Spinal cord (tissue), 10 donors: ENCODE results near the gene LONP2. TPM values are rescaled to one million over a fixed set of nuclear protein-coding genes. Genes with fewer than 3 reads are reported as not detected.

Experiments
- DNase-seq, 6 donors: peaks; one replicate each; pipeline versions ENCODE4 v3.0.0 to v3.0.0-alpha.2; 2013 to 2015; ENCODE audit warnings: low spot score in 6 of 6, low read depth in 4 of 6
- H3K27ac ChIP-seq: one replicate; pipeline ENCODE4 v1.5.1; 2013; ENCODE audit warnings: low read depth, low read length, control low read depth
- H3K27me3 ChIP-seq: one replicate; pipeline ENCODE4 v1.6.1; 2013; ENCODE audit warnings: low read length; ENCODE audit not compliant: control insufficient read depth, insufficient read depth
- H3K36me3 ChIP-seq: one replicate; pipeline ENCODE4 v1.6.1; 2013; ENCODE audit warnings: low read length; ENCODE audit not compliant: control insufficient read depth, insufficient read depth
- H3K4me1 ChIP-seq: one replicate; pipeline ENCODE4 v1.6.1; 2013; ENCODE audit warnings: low read length; ENCODE audit not compliant: control insufficient read depth, insufficient read depth
- H3K4me3 ChIP-seq: one replicate; pipeline ENCODE4 v1.5.1; 2013; ENCODE audit warnings: low read depth, low read length, control low read depth
- H3K9me3 ChIP-seq: one replicate; pipeline ENCODE4 v1.6.1; 2013; ENCODE audit warnings: low read length; ENCODE audit not compliant: control insufficient read depth, insufficient read depth
- WGBS: methylation state at CpG from one replicate; pipeline ENCODE4 v1.1.5; 2013; ENCODE audit warnings: missing lambda C conversion rate; ENCODE audit not compliant: insufficient coverage; 5-methylcytosine and 5-hydroxymethylcytosine counted together
- polyA plus RNA-seq, 2 donors: library from polyadenylated mRNA; unstranded; fragments of 120-200 nt; gene quantifications; one replicate each; pipeline ENCODE4 v1.2.1, GENCODE V29; 2013; ENCODE audit not compliant: insufficient read length in 2 of 2
- total RNA-seq, 2 donors: library from RNA; depleted of rRNA in 1 of 2; stranded (reverse); fragments of 120-200 nt in 1 of 2; fragments of >200 nt in 1 of 2; gene quantifications; one replicate each; pipeline versions ENCODE4 v1.2.3 to v1.2.4, GENCODE V29; 2013 to 2014
- donor health status: healthy.

The LONP2 gene
- total and polyA plus RNA-seq, 4 donors, result 58.1 to 83.4 (median 64.1) TPM

DNA sequence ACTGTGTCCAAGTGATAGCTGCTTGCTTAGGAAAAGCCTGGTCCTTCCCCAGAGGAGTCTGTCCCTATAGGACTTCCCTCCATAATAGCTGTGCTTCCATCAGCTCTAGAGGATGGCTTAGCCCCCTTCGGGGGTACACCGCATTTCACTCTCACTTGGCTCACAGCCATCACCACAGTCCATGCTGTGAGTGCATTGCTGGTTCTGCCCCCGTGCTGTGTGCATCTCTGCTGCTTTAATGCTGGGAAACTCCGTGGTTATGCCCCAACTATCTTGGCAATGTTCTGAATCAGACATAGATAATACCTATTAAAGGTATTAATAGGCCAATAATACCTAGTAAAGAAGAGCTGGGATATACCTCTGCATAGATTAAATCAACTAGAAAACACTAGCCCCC, 82.8 kb downstream of the LONP2 start:
- H3K9me3 ChIP-seq, result no peaks in the 10 kb centered on the region
- peak in 1 of 6 donors; percentile 25 for DNase-seq
- 26% methylated on average over 2 of the region's 4 CpGs for WGBS
- H3K4me1 ChIP-seq, result no peaks in the 10 kb centered on the region
- no peaks in the 10 kb centered on the region for H3K27me3 ChIP-seq
- H3K36me3 ChIP-seq, result no peaks in the 10 kb centered on the region
- H3K27ac ChIP-seq, result no peak overlapping the region
- no peak overlapping the region for H3K4me3 ChIP-seq

DNA sequence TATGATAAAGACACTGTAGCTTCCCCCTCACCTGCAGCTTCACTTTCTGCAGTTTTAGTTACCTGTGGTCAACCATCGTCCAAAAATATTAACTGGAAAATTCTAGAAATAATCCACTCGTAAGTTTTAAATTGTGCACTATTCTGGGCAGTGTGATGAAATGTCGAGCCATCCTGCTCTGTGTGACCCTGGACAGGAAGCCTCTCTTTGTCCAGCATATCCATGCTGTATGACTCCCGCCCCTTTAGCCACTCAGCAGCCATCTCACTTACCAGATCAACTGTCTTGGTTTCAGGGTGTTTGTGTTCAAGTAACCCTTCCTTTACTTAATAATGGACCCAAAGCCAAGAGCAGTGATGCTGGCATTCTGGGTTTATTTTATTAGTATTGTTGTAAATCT, 85.0 kb downstream of the LONP2 start:
- Histone ChIP-seq H3K9me3 (no peaks in the 10 kb centered on the region), H3K4me1 (no peaks in the 10 kb centered on the region), H3K27me3 (no peaks in the 10 kb centered on the region), H3K4me3 (no peak overlapping the region), H3K27ac (no peak overlapping the region), H3K36me3 (peaks cover 5% of the 10 kb centered on the region)
- no CpG with 5 or more reads among the region's 4 CpGs for WGBS
- no peak for DNase-seq

DNA sequence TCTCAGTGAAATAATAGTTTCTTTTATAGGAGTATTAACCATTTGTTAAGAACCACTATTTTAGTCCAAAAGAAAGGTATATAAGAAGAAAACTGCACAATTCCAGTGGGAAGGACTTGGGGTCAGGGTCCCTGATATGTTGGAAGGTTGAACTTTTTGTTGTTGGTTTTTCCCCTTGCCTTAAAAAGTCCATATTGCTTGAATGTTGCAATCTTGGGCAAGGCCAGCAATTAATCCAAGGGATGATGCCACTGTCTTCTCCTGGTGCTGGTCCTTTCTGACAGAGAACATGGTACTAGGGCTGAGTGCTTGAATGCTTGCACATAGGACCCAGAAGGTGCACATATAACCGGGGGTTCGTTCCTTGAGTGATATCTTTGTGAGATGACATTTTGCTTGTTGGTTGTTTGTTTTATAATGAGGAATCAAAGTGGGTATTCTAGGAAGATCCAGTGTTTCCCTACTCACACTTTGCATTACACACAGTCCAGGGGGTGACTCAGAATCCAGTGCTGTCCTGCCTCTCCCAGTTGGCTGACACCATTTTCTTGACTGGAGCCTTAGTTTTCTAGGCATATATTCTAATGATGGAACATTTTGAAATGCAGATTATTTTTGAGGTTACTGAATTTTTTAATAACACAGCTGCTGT, 86.2 kb downstream of the LONP2 start:
- 100% methylated on average over 2 of the region's 2 CpGs for WGBS
- no peak for DNase-seq
- no peak overlapping the region for H3K27ac ChIP-seq

DNA sequence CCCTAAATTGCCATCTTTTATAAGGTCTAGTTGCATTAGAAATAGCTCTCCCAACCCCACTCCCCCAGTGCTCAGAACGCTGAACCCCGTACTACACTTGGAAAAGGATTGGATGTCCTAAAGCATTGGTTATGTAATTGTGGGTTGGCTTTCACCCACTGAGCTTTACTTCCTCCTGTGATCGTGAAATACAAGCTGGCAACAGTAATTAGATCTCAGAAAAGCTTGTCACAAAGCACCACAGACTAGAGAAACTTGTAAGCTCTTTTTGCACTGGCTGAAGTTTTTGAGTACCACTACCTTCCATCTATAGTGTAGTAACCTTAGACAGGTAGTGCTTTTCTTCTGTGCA, 86.7 kb downstream of the LONP2 start:
- Histone ChIP-seq H3K27ac (no peak overlapping the region), H3K4me1 (no peaks in the 10 kb centered on the region), H3K4me3 (no peak overlapping the region), H3K36me3 (peaks cover 11% of the 10 kb centered on the region), H3K27me3 (no peaks in the 10 kb centered on the region), H3K9me3 (no peaks in the 10 kb centered on the region)
- no CpG with 5 or more reads among the region's 3 CpGs for WGBS
- DNase-seq, result no peak

More for the DNA sequence above, 86.2 kb downstream of the LONP2 start:
- peaks cover 11% of the 10 kb centered on the region for H3K36me3 ChIP-seq
- no peaks in the 10 kb centered on the region for H3K9me3 ChIP-seq
- no peaks in the 10 kb centered on the region for H3K4me1 ChIP-seq
- no peaks in the 10 kb centered on the region for H3K27me3 ChIP-seq
- H3K4me3 ChIP-seq, result no peak overlapping the region

DNA sequence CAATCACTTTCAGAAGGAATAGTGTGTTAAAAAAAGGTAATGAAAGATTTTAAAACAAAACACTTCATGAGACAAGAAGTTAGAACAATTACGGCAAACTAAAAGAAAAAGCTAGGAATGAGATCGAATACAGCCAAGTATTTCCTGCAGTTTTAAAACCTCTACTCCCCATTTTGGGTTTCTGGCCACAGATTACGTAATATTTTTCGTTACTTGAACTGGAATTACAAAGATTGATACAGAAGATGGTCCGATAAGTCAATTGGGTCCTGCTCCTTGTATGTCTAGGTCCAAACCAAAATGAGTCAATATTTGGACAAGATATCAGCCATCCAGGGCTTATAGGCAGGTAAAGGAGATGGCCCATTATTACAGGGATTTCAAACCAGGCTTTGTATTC, 88.9 kb downstream of the LONP2 start:
- Histone ChIP-seq H3K9me3 (no peaks in the 10 kb centered on the region), H3K4me3 (no peak overlapping the region), H3K4me1 (no peaks in the 10 kb centered on the region), H3K27me3 (no peaks in the 10 kb centered on the region), H3K27ac (no peak overlapping the region), H3K36me3 (peaks cover 13% of the 10 kb centered on the region)
- 97% methylated on average over 4 of the region's 5 CpGs for WGBS
- DNase-seq, result no peak

DNA sequence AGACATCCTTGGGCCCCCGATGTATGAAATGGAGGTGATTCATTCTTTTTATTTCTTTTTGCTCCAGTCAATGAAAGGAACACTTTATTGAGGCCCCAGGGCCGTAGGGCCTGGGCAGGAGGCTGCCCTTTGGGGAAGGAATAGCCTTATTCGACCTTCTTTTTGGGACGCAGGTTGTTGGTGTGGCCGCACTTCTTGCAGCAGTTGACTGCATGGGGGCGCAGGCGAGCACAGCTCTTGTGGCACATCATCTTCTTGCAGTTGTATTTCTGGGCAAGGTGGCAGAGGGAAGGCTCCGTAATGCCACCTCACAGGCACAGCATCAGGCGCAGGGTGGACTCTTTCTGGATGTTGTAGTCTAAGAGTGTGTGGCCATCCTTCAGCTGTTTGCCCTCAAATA, 90.2 kb downstream of the LONP2 start:
- Histone ChIP-seq H3K27ac (no peak overlapping the region), H3K9me3 (no peaks in the 10 kb centered on the region), H3K27me3 (no peaks in the 10 kb centered on the region), H3K4me3 (no peak overlapping the region), H3K4me1 (no peaks in the 10 kb centered on the region), H3K36me3 (peaks cover 16% of the 10 kb centered on the region)
- DNase-seq, result no peak
- 93% methylated on average over 8 of the region's 9 CpGs for WGBS

DNA sequence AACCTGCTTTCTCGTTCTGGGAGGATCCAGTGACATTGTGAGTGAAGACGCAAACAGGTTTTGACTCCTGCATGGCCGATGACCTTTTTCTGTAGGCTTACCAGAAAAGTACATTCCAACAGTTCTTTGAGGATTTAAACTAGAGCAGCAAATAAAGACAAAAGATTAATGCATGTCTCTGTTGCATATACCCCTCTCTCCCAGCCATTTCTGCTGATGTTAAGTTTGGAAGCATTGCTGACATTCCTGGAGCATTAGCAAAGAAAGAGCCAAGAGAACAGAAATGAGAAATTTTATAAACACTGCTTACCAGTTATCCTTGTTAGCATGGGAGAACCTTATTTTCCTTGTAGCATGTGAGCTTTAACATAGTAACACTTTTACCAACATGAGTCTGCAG, 91.9 kb downstream of the LONP2 start:
- no peaks in the 10 kb centered on the region for H3K4me1 ChIP-seq
- no peak for DNase-seq
- WGBS, result 100% methylated on average over 3 of the region's 3 CpGs
- no peaks in the 10 kb centered on the region for H3K27me3 ChIP-seq
- peaks cover 22% of the 10 kb centered on the region for H3K36me3 ChIP-seq
- no peaks in the 10 kb centered on the region for H3K9me3 ChIP-seq
- H3K27ac ChIP-seq, result no peak overlapping the region
- H3K4me3 ChIP-seq, result no peak overlapping the region

DNA sequence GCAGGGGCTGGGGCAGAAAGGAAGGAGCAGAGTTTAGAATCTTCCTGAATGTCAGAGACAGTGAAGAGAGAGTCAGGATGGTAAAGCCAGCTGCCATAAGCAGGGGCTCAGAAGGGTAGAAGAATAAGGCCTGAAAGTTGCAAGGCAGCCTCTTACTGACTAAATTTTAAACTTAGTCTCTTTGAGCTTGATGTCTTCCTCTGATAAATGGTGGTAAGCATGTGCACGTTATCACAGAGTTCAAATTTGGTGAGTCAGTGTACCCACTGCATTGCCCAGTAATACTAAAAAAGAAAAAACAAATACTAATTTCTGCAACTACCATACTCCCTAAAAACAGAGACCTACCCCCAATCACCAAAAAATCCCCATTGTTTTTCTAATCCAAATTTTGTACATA, 96.0 kb downstream of the LONP2 start:
- WGBS, result no CpG with 5 or more reads among the region's 1 CpG
- Histone ChIP-seq H3K4me1 (no peaks in the 10 kb centered on the region), H3K36me3 (peaks cover 18% of the 10 kb centered on the region), H3K4me3 (no peak overlapping the region), H3K27me3 (no peaks in the 10 kb centered on the region), H3K27ac (no peak overlapping the region), H3K9me3 (no peaks in the 10 kb centered on the region)
- DNase-seq, result no peak

DNA sequence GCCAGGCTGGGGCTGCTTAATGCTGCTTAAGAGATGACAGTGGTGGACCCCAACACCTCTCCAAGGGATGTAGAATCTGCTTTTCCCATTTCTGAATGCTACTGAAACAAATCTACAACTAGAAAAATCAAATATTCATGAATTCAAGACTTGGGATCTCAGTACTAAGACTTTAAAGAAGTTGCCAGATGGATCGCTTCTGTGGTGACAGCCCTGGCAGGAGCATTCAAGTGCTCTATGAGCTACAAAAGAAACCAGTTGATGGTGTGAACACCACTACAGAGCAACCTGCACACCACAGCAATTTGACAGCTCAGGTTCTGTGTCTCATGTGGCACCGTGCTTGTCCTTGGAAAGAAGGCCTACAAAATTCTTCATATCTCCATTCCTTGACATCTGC, 98.5 kb downstream of the LONP2 start:
- peaks cover 24% of the 10 kb centered on the region for H3K36me3 ChIP-seq
- WGBS, result 88% methylated on average over 2 of the region's 2 CpGs
- peaks cover 3% of the 10 kb centered on the region for H3K4me1 ChIP-seq
- H3K4me3 ChIP-seq, result no peak overlapping the region
- no peak overlapping the region for H3K27ac ChIP-seq
- H3K27me3 ChIP-seq, result no peaks in the 10 kb centered on the region
- H3K9me3 ChIP-seq, result no peaks in the 10 kb centered on the region
- peak in 1 of 6 donors; percentile 67 for DNase-seq

DNA sequence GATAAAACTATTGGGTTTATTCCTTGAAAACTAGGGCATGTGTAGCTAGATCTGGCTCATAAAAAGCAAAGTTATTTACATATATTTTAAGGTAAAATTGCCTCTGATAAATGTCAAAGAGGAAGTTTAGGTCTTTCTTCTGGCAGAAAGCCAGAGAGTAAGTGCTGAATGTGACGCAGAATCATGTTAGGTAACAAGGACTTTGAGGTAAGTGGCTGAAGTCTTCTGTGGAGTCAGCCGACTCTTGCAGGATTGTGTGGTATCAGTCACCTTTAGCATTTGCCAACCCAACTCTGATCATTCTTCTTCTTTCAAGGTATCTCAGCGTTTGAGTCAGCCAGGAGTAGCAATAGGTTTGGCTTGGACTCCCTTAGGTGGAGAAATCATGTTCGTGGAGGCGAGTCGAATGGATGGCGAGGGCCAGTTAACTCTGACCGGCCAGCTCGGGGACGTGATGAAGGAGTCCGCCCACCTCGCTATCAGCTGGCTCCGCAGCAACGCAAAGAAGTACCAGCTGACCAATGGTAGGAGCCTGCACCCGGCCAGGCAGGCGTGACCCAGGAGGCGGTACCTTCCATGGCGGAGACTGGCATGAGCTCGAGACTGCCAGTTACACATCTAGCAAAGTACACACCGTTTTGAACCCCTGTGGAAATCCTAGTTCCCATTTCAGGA, 103.2 kb downstream of the LONP2 start:
- H3K36me3 ChIP-seq, result peaks cover 28% of the 10 kb centered on the region
- peaks cover 4% of the 10 kb centered on the region for H3K4me1 ChIP-seq
- H3K4me3 ChIP-seq, result no peak overlapping the region
- DNase-seq, result peak in 1 of 6 donors; percentile 30
- no peaks in the 10 kb centered on the region for H3K9me3 ChIP-seq
- H3K27me3 ChIP-seq, result no peaks in the 10 kb centered on the region
- H3K27ac ChIP-seq, result no peak overlapping the region
- 93% methylated on average over 15 of the region's 20 CpGs for WGBS
